GM12891 (cell line): ENCODE data around the gene SCN9A.

Experiments used
- POLR2A ChIP-seq: IDR thresholded peaks from 2 replicates; pipeline ENCODE4 v1.6.1; 2011; ENCODE audit warnings: low read depth, low read length, control low read depth
- POLR2AphosphoS5 ChIP-seq: IDR thresholded peaks from 2 replicates; pipeline ENCODE4 v1.6.1; 2011; ENCODE audit warnings: low read depth, low read length, control low read depth
- SPI1 ChIP-seq: IDR thresholded peaks from 2 replicates; pipeline ENCODE4 v1.6.1; 2011; ENCODE audit warnings: low read depth, low read length, control low read depth
- TAF1 ChIP-seq: IDR thresholded peaks from 2 replicates; pipeline ENCODE4 v1.6.1; 2011; ENCODE audit warnings: low read depth, low read length, control low read depth

DNA sequence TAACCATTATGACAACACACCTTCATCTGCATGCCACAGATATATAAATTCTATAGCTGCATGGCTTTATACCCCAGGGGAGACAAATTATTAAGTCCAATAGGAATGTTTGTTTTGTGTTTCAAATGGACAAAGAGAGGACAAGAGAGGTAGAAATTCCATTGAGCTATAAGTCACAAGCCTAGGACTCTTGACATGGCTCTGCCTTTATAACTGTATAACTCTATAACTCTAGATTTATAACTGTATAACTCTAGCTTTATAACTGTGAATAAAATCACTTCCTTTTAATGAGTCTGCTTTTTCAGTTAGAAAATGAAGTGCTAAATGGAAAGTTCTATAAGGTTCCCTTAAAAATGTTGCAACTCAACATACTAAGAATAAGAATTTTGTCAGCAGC, 106.4 kb downstream of the SCN9A start:
- TF ChIP-seq POLR2A (no peak), SPI1 (no peak), POLR2AphosphoS5 (no peak), TAF1 (no peak)
